ENCODE measurements around the gene SMAD3.
"Not testable (repeated sequence)": the region's sequence is repeated elsewhere in the genome, so short reads cannot be mapped to it uniquely, and the experiment has no call there.

Gene SMAD3

GRCh38 chr15:67063689-67064606 lies 1.5 kb upstream of the SMAD3 start:
- no peak for DNase-seq (ENCODE audit: low read depth in 2 of 2)

DNA sequence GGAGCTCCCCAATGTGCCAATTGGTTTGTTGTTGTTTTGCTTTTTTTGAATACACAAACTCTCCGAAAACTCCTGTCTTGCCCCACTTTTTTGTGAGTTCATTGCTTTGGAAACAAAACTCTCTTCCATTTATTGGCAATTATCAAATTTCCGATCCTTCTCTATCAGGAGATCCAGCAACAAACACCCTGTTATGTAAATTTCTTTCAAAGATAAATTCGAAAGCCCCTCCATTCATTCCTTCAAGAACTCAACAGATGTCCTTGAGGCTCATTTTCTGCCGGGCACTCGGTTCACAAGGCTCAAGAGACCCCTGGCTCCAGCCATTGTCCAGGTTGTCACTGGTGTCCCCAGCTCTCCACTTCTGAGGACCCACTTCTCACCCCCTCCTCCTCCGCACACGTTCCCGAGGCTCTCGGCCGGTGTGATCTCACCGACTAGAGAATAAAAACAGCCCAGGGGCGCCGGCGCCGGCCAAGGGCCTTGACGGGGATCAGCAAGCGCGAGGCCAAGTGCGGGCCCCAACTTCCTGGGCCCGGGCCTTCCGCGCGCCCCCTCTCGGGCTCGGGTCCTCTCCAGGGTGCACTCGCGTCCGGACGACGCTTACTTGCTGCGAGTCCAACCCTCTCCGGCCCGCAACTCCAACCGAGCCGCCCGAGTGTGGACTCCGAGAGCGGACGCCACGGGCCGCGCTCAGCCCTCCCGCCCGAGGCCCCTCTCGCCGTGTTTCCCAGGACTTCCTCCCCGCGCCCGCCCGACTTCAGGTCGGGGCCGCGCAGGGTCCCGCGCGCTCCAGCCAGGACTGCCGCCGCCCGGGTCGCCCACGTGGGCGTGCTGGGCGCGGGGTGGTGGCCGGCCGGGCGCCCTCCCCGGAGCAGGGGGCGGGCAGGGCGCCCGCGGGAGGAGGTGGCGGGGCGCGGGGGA lies 533 bp upstream of the SMAD3 start:
- DNase-seq (ENCODE audit: low read depth in 2 of 2), result no peak

DNA sequence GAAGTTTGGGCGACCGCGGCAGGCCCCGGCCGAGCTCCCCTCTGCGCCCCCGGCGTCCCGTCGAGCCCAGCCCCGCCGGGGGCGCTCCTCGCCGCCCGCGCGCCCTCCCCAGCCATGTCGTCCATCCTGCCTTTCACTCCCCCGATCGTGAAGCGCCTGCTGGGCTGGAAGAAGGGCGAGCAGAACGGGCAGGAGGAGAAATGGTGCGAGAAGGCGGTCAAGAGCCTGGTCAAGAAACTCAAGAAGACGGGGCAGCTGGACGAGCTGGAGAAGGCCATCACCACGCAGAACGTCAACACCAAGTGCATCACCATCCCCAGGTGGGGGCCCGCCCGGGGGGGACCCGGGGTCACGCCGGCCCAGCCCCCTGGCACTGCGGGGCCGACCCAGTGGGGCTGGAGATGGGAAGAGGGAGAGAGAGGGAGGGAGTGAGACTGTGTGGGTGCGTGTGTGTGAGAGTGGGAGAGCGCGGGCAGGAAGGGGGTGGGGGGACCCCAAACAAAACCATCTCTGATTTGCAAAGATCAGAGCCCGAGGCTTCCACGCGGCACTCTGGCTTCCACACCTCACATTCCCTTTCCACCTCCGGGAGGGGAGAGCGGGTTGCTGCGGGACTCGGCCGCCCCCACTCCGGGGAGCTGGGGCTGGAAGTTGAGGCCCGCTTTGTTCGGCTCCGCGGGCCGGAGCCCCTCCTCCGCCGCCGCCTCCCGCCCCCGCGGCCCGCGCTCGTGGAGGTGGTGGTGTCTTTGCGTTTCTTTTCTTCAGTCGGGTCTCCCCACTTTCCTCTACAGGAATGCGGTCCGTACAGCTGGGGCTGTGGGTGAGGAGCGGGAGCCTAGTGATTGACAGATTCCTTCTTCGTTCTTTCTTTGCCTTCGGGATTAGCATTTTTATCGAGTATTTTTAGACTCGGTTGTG lies 898 bp downstream of the SMAD3 start:
- DNase-seq (ENCODE audit: low read depth in 2 of 2), result no peak

DNA sequence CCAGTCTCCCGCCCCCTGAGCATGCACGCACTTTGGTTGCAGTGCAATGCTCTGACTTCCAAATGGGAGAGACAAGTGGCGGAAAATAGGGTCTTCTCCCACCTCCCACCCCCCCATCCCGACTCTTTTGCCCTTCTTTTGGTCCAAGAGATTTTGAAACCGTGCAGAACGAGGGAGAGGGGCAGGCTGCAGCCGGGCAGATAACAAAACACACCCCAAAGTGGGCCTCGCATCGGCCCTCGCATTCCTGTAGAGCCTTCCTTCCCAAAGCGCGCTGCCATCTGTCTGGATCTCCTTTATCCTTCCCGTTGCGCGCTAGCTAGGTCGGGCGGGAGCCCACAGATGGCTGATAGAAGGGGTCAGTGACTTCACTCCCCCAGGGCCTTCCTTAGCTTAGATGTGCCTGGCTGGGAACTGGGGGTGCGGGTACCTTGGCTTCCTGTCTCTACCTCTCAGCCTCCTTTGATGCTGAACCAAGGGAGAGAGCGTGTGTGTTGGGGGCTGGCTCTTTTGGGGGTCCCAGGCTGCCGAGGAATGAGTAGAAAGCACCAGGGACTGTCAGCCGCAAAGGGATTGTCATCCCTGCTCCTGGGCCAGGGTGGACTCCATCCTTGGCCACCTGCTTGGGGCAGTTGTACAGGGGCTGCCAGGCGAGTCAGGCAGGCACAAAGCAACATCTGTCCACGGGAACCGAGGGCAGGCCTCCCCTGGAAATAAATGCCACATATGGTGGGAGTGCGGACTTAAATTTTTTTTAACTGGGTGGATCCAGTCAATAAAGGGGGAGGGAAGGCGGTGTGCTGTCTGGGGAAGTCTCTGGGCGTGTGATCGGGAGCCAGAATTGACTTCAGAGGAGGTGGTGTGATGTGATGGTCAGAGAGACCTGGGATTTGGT lies 1.8 kb downstream of the SMAD3 start:
- DNase-seq (ENCODE audit: low read depth in 2 of 2), result no peak

DNA sequence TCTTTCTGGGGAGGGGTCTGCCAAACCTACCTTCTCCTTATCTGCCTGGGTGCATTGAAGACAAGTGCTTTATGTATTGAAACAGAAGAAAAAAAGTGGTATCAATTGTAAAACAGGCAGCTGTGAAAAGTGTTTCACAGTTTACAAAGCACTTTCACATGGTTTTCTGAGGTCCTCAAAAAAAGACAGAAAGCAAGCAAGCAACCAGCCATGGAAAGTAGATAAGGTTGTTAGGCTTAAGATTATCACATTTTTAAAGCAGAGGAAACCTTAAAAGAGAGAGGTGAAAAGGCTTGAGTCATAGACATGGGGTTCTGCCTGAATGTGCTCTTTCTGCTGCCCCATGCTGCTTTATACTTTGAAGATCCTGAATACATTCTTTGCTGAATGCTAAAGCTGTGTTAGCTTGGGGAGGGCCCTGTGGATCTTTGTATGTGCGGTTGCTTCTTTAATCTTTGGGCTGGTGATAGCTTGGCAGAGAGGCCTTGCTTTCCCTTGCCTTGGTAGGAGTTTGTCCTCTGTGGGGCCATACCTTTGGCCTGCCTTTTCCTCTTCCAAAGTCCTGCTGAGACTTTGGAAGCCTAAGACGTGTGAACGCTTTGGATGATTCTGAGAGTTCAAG lies 2.6 kb downstream of the SMAD3 start:
- no peak for DNase-seq (ENCODE audit: low read depth in 2 of 2)

- no peak for DNase-seq (ENCODE audit: low read depth in 2 of 2)
These were observed 3.5 kb downstream of the SMAD3 start for GRCh38 chr15:67068710-67069400.

GRCh38 chr15:67070150-67070549 lies 4.7 kb downstream of the SMAD3 start:
- DNase-seq (ENCODE audit: low read depth in 2 of 2), result no peak

- DNase-seq (ENCODE audit: low read depth in 2 of 2), result no peak
These were observed 5.7 kb downstream of the SMAD3 start for GRCh38 chr15:67070892-67071664.

DNA sequence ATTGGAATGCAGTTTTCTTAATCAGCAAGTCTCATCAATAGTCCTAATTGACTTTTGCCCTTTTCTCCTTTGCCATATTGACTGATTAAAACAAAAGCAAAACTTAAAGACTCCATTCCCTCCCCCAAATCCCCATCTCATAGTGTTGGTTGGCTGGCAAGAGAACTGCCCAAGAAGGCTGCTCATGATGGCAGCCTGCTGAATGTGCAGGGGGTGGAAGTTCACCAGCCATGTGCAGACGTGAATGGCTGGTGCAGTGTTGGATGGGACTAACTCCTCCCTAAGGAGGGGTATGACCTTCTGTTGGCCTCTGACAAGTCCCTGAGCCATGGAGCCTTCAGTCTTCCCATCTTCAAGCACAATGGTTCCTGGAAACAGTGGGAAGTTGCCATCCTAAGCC lies 7.0 kb downstream of the SMAD3 start:
- no peak for DNase-seq (ENCODE audit: low read depth in 2 of 2)

DNA sequence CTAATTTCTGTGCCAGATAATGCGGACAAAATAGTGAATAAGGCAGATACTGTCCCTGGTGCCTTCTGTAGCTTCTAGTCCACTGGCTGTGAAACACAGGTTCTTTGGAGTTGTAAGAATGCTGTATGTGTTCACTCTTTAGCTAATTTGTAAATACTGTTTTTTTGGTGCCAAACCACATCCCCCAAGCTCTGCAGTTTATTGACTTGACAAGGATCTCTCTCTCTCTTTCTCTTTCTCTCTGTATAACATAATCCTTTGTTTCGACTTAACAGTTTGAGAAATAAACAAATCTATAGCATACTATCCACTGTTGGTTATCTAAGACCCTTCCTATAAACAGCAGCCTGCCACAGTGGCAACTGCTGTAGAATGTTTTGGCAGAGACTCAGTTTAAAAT lies 7.6 kb downstream of the SMAD3 start:
- DNase-seq (ENCODE audit: low read depth in 2 of 2), result no peak

DNA sequence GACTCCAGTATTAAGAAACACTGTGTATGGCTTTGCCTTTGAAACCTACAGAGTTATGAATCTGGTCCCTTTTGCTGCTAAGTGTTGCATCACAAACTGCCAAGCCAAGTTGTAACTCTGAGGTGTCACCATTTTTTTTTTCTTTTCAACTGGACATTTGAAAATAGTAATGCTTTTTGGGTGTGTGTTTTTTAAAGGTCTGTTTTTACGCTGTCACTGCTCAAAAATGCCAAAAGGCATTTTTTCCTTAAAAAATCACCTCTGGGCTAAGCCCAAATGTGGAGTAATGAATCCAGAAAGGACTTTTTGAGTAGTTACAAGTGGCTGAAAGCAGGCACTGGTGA lies 9.5 kb downstream of the SMAD3 start:
- DNase-seq (ENCODE audit: low read depth in 2 of 2), result no peak

DNA sequence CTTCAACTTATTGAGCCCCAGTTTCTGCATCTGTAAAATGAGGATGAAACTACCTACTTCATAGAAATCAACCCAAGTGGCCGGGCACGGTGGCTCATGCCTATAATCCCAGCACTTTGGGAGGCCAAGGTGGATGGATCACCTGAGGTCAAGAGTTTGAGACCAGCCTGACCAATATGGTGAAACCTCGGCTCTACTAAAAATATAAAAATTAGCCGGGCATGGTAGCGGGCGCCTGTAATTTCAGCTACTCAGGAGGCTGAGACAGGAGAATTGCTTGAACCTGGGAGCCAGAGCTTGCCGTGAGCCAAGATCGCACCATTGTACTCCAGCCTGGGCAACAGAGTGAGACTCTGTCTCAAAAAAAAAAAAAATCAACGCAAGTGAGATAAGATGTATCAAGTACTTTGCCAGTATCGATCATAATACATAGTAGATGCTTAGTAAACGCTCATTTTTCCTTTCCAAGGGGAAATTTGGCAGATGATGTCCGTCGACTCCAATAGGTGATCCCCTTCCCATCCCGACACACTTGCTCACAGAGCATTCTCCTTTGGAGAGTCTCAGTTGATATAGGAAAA lies 10.2 kb downstream of the SMAD3 start:
- not testable (repeated sequence) for DNase-seq (ENCODE audit: low read depth in 2 of 2)

GRCh38 chr15:67076147-67076843 lies 10.9 kb downstream of the SMAD3 start:
- no peak for DNase-seq (ENCODE audit: low read depth in 2 of 2)

DNA sequence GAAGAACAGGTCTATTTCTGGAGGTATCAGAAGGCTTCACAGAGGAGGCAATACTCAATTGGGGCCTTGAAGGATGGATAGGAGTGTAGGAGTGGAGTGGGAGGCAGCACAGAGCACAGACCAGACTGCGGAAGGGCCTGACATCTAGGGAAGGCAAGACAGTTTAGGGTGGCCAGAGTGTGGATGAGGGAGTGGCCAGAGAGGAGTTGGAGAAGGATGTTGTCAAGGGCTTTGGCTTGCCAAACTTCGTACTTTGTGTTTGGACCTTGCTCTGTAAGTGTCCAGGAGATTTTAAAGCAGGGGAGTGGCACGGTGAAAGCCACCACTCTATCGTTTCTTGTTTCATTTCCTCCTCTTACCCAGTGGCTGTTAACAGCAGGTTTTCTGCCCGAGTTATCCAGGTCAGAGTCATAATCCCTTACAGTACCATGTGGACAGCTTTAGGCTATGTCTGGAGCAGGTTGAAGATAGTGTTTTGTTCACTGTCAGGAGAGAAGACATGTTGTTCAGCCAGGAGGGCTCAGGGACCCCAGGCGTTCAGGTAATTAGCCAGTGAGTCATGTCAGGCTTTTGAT lies 12.3 kb downstream of the SMAD3 start:
- DNase-seq (ENCODE audit: low read depth in 2 of 2), result no peak

DNA sequence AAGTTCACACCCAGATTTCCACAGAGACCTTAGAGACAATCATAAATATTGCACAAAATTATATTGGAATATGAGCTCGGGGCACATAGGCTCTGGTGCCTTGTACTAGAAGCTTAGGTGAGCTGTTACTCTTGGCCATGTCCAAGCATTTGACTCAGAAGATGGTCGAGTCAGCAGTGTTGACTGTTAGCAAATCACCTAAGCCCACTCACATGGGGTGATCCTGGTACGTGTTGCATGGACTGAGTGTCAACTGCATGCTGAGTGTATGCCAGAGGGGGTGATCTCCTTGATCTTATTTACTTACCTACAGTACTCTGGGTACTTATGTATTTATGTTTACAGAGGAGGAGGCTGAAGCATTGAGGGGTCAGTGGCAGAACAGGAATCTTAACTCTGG lies 14.0 kb downstream of the SMAD3 start:
- DNase-seq (ENCODE audit: low read depth in 2 of 2), result no peak

DNA sequence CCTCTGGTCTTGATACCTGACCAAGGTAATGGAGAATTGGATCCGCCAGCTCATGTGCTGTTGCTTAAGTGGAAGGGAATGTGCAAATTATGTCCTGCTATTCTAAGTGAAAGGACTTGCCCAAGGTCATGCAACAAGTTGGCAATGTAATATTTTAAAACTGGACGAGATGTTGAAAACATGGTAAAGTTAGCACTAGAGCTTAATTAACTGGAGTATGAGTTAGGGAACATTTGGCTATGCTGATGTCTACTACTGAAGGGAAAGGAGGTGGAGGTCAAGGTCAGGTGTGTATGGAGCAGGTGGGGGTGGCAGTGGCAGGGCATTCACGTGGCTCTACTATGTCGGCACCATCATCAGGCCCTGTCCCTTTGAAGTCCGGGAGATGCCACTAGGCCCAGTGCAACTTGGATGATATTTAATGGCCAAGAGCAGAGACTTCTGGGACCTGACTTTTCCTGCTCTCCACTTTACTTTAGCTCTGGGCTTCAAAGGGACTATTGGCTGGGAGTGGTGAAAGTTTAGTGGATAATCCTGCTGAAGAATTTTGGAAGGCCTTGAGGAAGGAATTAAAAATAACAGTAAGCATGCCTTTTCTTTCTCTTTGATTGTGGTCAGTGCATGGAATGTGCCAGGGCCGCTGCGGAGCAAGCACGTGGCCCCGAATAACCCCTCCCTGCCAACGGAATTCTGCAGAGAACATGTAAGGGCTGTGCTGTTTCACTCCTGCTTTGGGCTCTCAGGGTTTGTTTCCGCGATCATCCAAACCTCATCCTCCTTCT lies 14.9 kb downstream of the SMAD3 start:
- DNase-seq (ENCODE audit: low read depth in 2 of 2), result no peak
